GM12801 (cell line): Measurements from ENCODE around the gene RTN4RL1.

Source experiments
- CTCF ChIP-seq: IDR thresholded peaks from one replicate; pipeline ENCODE4 v1.5.1; 2011; ENCODE audit warnings: control low read depth; ENCODE audit not compliant: insufficient read length; ENCODE audit errors: extremely low read depth

Gene RTN4RL1

GRCh38 chr17:2047590-2047989, 22.5 kb upstream of the RTN4RL1 start:
- no peak for TF ChIP-seq CTCF

- no peak for TF ChIP-seq CTCF
These were observed 19.2 kb upstream of the RTN4RL1 start for GRCh38 chr17:2044263-2044894.

GRCh38 chr17:2043785-2044184, 18.7 kb upstream of the RTN4RL1 start:
- no peak for TF ChIP-seq CTCF

GRCh38 chr17:2042933-2043332, 17.8 kb upstream of the RTN4RL1 start:
- TF ChIP-seq CTCF: no peak

- TF ChIP-seq CTCF: no peak
These were observed 17.3 kb upstream of the RTN4RL1 start for GRCh38 chr17:2042390-2042847.

GRCh38 chr17:2041561-2042389, 16.6 kb upstream of the RTN4RL1 start, which contains the start of gene OVCA2:
OVCA2 (plus strand) TSS chr17:2042022; CDS start chr17:2042048, 26 bp downstream.
- TF ChIP-seq CTCF: no peak

- no peak for TF ChIP-seq CTCF
These were observed 15.9 kb upstream of the RTN4RL1 start for GRCh38 chr17:2040942-2041560.
